Activated T-cell treated with anti-CD3 and anti-CD28 coated beads, Interleukin-2, amount 50 U/mL, for 24 hours (primary cell): Measurements from ENCODE around the gene LY9.
"Not testable (repeated sequence)": the region's sequence is repeated elsewhere in the genome, so short reads cannot be mapped to it uniquely, and the experiment has no call there.

Experiments used
- DNase-seq: peaks from one replicate; pipeline ENCODE4 v3.0.0-alpha.2; 2020
- H3K27ac Mint-ChIP-seq: 2 replicates; pipeline ENCODE4 v1.8.0; 2020; ENCODE audit warnings: mild to moderate bottlenecking, mixed read lengths
- H3K27me3 Mint-ChIP-seq: 2 replicates; pipeline ENCODE4 v1.8.0; 2020; ENCODE audit warnings: mixed read lengths
- H3K36me3 Mint-ChIP-seq: 2 replicates; pipeline ENCODE4 v1.8.0; 2020; ENCODE audit warnings: low read depth, mixed read lengths
- H3K4me1 Mint-ChIP-seq: 2 replicates; pipeline ENCODE4 v1.8.0; 2020; ENCODE audit warnings: low read depth, mixed read lengths
- H3K4me3 Mint-ChIP-seq: 2 replicates; pipeline ENCODE4 v1.8.0; 2020; ENCODE audit warnings: mild to moderate bottlenecking, moderate library complexity, mixed read lengths
- H3K9me3 Mint-ChIP-seq: 2 replicates; pipeline ENCODE4 v1.8.0; 2020; ENCODE audit warnings: mixed read lengths

Gene LY9

GRCh38 chr1:160781186-160781766 is 14.7 kb upstream of the LY9 start:
- H3K36me3 Mint-ChIP-seq, result no peaks in the 10 kb centered on the region
- H3K4me3 Mint-ChIP-seq, result no peak overlapping the region
- peaks cover 30% of the 10 kb centered on the region for H3K4me1 Mint-ChIP-seq
- no peaks in the 10 kb centered on the region for H3K9me3 Mint-ChIP-seq
- no peak overlapping the region for H3K27ac Mint-ChIP-seq
- DNase-seq, result no peak
- no peaks in the 10 kb centered on the region for H3K27me3 Mint-ChIP-seq

GRCh38 chr1:160781914-160782689 is 13.9 kb upstream of the LY9 start:
- Mint-ChIP-seq H3K27ac (peak overlapping the region; percentile 45), H3K36me3 (no peaks in the 10 kb centered on the region), H3K27me3 (no peaks in the 10 kb centered on the region), H3K4me1 (peaks cover 25% of the 10 kb centered on the region), H3K9me3 (no peaks in the 10 kb centered on the region), H3K4me3 (no peak overlapping the region)
- DNase-seq, result no peak

- DNase-seq, H3K9me3 Mint-ChIP-seq, H3K27me3 Mint-ChIP-seq, H3K36me3 Mint-ChIP-seq, H3K4me3 Mint-ChIP-seq: not testable (repeated sequence)
- Mint-ChIP-seq H3K27ac (peak overlapping the region; percentile 22), H3K4me1 (peaks cover 19% of the 10 kb centered on the region)
Measured at GRCh38 chr1:160782988-160783765, 12.8 kb upstream of the LY9 start.

- no peaks in the 10 kb centered on the region for H3K27me3 Mint-ChIP-seq
- no peak overlapping the region for H3K4me3 Mint-ChIP-seq
- no peak overlapping the region for H3K27ac Mint-ChIP-seq
- H3K9me3 Mint-ChIP-seq, result no peaks in the 10 kb centered on the region
- peaks cover 8% of the 10 kb centered on the region for H3K4me1 Mint-ChIP-seq
- no peaks in the 10 kb centered on the region for H3K36me3 Mint-ChIP-seq
- DNase-seq, result no peak
Measured at GRCh38 chr1:160789051-160789701, 6.8 kb upstream of the LY9 start.

GRCh38 chr1:160789702-160790611 is 6.0 kb upstream of the LY9 start:
- DNase-seq, result no peak
- Mint-ChIP-seq H3K9me3 (no peaks in the 10 kb centered on the region), H3K27ac (no peak overlapping the region), H3K27me3 (no peaks in the 10 kb centered on the region), H3K36me3 (no peaks in the 10 kb centered on the region), H3K4me1 (peaks cover 13% of the 10 kb centered on the region), H3K4me3 (no peak overlapping the region)

- DNase-seq, result no peak
- peaks cover 56% of the 10 kb centered on the region for H3K4me1 Mint-ChIP-seq
- no peaks in the 10 kb centered on the region for H3K36me3 Mint-ChIP-seq
- no peak overlapping the region for H3K27ac Mint-ChIP-seq
- no peaks in the 10 kb centered on the region for H3K27me3 Mint-ChIP-seq
- no peak overlapping the region for H3K4me3 Mint-ChIP-seq
- no peaks in the 10 kb centered on the region for H3K9me3 Mint-ChIP-seq
Measured at GRCh38 chr1:160794376-160794775, 1.6 kb upstream of the LY9 start.

- peak overlapping the region; percentile 95 for H3K27ac Mint-ChIP-seq
- H3K27me3 Mint-ChIP-seq, result no peaks in the 10 kb centered on the region
- no peaks in the 10 kb centered on the region for H3K9me3 Mint-ChIP-seq
- peaks cover 6% of the 10 kb centered on the region for H3K36me3 Mint-ChIP-seq
- H3K4me3 Mint-ChIP-seq, result peak overlapping the region; percentile 81
- H3K4me1 Mint-ChIP-seq, result peaks cover 71% of the 10 kb centered on the region
- DNase-seq, result no peak
Measured at GRCh38 chr1:160797271-160797709, 1.3 kb downstream of the LY9 start.

- Mint-ChIP-seq H3K27me3 (no peaks in the 10 kb centered on the region), H3K36me3 (peaks cover 9% of the 10 kb centered on the region), H3K4me1 (peaks cover 76% of the 10 kb centered on the region), H3K9me3 (no peaks in the 10 kb centered on the region), H3K4me3 (peak overlapping the region; percentile 81), H3K27ac (peak overlapping the region; percentile 95)
- peak; percentile 65 for DNase-seq
Measured at GRCh38 chr1:160797861-160798273, 1.9 kb downstream of the LY9 start.

GRCh38 chr1:160798439-160798838 is 2.5 kb downstream of the LY9 start:
- H3K4me1 Mint-ChIP-seq, result peaks cover 80% of the 10 kb centered on the region
- peaks cover 13% of the 10 kb centered on the region for H3K36me3 Mint-ChIP-seq
- no peaks in the 10 kb centered on the region for H3K9me3 Mint-ChIP-seq
- H3K4me3 Mint-ChIP-seq, result peak overlapping the region; percentile 81
- no peaks in the 10 kb centered on the region for H3K27me3 Mint-ChIP-seq
- H3K27ac Mint-ChIP-seq, result peak overlapping the region; percentile 95
- no peak for DNase-seq

GRCh38 chr1:160799641-160800040 is 3.7 kb downstream of the LY9 start:
- Mint-ChIP-seq H3K27ac (peak overlapping the region; percentile 95), H3K4me3 (peak overlapping the region; percentile 81), H3K36me3 (peaks cover 20% of the 10 kb centered on the region), H3K9me3 (no peaks in the 10 kb centered on the region), H3K27me3 (no peaks in the 10 kb centered on the region), H3K4me1 (peaks cover 89% of the 10 kb centered on the region)
- DNase-seq, result no peak

GRCh38 chr1:160800142-160800541 is 4.2 kb downstream of the LY9 start:
- H3K36me3 Mint-ChIP-seq, result peaks cover 24% of the 10 kb centered on the region
- H3K9me3 Mint-ChIP-seq, result no peaks in the 10 kb centered on the region
- H3K27ac Mint-ChIP-seq, result peak overlapping the region; percentile 95
- no peaks in the 10 kb centered on the region for H3K27me3 Mint-ChIP-seq
- DNase-seq, result no peak
- H3K4me3 Mint-ChIP-seq, result peak overlapping the region; percentile 81
- peaks cover 89% of the 10 kb centered on the region for H3K4me1 Mint-ChIP-seq

- Mint-ChIP-seq H3K9me3 (no peaks in the 10 kb centered on the region), H3K4me1 (peaks cover 88% of the 10 kb centered on the region), H3K4me3 (peak overlapping the region; percentile 81), H3K27me3 (no peaks in the 10 kb centered on the region), H3K27ac (peak overlapping the region; percentile 79), H3K36me3 (peaks cover 26% of the 10 kb centered on the region)
- no peak for DNase-seq
Measured at GRCh38 chr1:160800645-160801408, 4.9 kb downstream of the LY9 start.
